Stimulated activated CD4-positive, alpha-beta T cell treated with anti-CD3 and anti-CD28 coated beads, Interleukin-12 subunit alpha, Interleukin-12 subunit beta, amount 100 ng/mL, for 48 hours (primary cell): ENCODE data around the gene NOBOX.
"Not testable (repeated sequence)": the region's sequence is repeated elsewhere in the genome, so short reads cannot be mapped to it uniquely, and the experiment has no call there.

ENCODE experiments used
- DNase-seq, 3 donors: peaks; one replicate each; pipeline ENCODE4 v3.0.0-alpha.2; 2020; ENCODE audit warnings: low read depth in 2 of 3, low spot score in 1 of 3

NOBOX gene

GRCh38 chr7:144403649-144404061 is at the start of gene NOBOX:
Gene NOBOX (minus strand): TSS chr7:144403693.
- DNase-seq: no peak

- DNase-seq: no peak
Observed at GRCh38 chr7:144452064-144452463, 48.6 kb upstream of the NOBOX start.

DNA sequence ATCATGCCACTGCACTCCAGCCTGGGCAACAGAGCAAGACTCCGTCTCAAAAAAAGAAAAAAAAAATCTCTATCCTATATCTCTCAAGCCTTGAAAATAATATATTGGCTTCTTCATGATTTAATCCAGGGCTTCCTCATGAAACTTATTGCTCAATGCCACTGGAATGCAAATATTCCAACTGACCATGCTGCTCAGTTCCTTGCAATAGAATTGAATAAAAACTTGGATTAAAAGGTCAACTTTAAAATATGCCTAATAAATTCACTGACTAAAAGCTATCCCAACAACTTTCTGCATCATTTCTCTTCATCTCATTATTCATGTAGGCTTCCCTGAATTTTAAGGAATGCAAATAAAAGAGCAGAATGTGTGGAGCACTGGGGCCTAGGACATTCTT is 42.1 kb upstream of the NOBOX start:
- no peak for DNase-seq

GRCh38 chr7:144439717-144440205 is 36.3 kb upstream of the NOBOX start:
- DNase-seq: no peak

DNA sequence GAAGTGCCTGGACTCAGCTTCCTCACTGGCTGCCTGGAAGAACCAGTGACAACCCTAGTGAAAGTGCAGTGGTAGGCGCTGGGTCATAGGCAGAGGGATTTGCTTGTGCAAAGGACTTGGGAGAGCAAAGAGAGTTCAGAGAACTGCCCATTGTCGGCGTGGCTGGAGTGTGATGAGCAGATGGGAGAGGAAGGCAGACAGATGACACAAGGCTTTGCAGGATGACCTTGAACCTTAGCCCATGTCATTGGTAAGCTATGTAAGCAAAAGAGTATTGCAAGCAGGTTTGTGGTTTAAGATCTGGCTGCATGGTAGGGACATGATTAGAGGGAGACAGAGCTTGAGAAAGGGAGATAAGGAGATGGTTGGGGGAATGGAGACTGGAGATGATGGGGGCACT is 35.3 kb upstream of the NOBOX start:
- no peak for DNase-seq

GRCh38 chr7:144437370-144438191 is 34.1 kb upstream of the NOBOX start:
- peak; percentile 19 to 62 (median 30) for DNase-seq

- no peak for DNase-seq
Observed at GRCh38 chr7:144436500-144436899, 33.0 kb upstream of the NOBOX start.

DNA sequence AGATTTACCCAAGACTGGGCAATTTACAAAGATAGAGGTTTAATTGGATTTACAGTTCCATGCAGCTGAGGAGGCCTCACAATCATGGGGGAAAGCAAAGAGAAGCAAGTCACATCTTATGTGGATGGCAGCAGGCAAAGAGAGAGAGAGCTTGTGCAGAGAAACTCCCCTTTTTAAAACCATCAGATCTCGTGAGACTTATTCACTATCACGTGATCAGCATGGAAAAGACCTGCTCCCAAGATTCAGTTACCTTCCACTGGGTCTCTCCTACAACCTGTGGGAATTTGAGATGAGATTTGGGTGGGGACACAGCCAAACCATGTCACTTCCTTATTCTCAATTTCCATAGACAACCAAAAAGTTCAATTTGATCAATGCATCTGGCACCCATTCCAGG is 24.9 kb upstream of the NOBOX start:
- no peak for DNase-seq

DNA sequence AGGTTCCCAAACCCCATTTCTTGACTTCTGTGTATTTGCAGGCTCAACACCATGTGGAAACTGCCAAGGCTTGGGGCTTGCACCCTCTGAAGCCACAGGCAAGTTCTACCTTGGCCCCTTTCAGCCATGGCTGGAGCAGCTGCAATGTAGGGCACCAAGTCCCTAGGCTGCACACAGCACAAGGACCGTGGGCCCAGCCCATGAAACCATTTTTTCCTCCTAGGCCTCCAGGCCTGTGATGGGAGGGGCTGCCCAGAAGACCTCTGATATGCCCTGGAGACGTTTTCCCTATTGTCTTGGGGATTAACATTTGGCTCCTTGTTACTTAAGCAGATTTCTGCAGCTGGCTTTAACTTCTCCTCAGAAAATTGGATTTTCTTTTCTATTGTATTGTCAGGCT is 24.0 kb upstream of the NOBOX start:
- DNase-seq: not testable (repeated sequence)

DNA sequence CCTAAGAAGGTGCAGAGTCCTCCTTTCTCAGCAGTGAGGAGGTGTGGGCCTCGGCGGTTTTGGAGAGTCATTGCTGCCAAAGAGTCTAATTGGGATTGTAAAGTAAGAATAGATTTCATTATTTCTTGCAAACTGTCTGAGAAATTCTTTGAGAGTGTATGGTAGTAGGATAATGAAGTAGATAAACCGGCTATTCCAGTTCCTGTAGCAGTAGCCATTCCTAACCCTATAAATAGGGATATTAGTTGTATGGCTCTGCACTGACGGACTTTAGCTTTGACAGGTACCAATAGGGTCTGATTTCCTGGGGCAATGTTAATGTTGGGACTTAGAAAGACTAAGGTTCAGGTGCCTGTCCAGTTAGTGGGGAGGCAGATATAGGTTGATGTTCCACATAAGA is 15.4 kb upstream of the NOBOX start:
- not testable (repeated sequence) for DNase-seq

- DNase-seq: no peak
Observed at GRCh38 chr7:144416341-144416740, 12.8 kb upstream of the NOBOX start.

DNA sequence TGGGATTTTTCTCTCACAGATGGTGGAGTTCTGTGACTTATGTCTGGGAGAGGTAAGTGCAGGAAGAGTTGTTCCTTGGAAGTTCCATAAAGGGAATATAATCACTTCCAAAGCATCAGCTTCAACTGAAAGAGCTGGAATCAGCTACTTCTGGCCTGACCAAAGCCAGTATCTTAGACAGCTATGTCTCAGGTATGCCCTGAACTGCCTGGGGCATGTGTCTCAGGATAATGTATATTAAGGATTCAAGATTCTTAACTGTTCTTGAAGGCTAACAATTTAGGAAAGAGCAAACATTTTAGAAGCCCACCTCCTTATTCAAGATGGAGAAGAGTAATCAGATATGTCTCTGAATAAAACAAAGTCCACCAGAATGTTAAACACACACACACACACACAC is 12.4 kb upstream of the NOBOX start:
- DNase-seq: no peak

DNA sequence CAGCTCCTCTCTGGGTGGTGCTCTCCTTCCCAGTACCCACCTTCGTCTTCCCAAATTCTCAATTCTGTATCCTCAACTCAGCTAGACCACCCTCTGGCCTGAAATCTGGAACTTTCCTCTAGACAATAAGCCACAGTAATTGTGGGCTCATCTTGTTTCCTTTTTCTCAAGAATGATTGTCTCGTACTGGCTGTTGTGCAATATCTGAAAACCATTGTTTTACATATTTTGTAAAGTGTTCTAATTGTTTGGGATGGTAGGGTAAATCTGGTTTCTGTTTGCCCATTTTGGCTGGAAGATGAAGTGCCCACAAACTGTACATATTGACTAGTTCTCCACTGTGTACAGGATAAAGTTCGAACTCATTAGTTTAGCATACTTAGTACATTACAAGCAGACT is 11.3 kb upstream of the NOBOX start:
- DNase-seq: no peak

DNA sequence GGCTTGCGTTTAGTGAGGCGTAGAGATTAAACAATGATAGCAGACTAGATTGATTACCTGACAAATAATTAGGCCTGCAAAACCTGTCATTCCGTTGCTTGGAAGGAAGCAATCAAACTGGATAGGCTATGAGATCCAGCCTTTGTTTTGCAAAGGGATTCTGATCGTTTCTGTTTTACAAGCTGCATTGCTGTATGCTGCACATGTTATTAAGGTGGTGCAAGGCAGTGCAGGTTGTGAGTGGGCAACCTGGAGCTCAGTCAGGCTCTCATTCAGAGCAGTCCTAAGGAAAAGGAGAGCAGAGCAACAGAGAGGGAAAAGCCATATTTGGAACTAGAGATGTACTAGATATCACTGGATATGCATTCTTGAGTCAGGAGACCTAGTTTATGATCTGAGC is 6.9 kb upstream of the NOBOX start:
- no peak for DNase-seq

DNA sequence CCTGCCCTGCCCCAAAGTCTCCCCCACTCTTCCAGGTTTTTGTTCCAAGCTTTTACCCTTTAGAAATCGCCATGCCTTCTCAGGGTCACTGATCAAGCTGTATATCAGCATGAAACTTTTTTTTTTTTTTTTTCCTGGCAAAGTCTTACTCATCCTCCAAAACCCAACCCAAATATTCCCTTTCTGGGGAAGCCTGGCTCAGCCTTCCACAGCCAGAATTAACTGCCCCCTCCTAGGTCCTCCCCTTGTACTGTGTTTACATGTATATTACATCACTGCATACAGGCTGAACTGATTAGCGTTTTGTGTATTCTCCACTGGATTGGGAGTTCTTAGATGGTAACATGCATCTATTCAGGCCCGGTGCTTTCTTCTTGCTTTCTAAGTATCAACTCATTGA is 4.6 kb upstream of the NOBOX start:
- no peak for DNase-seq

GRCh38 chr7:144407266-144407931 is 3.9 kb upstream of the NOBOX start:
- no peak for DNase-seq

GRCh38 chr7:144404946-144405345 is 1.5 kb upstream of the NOBOX start:
- DNase-seq: no peak

DNA sequence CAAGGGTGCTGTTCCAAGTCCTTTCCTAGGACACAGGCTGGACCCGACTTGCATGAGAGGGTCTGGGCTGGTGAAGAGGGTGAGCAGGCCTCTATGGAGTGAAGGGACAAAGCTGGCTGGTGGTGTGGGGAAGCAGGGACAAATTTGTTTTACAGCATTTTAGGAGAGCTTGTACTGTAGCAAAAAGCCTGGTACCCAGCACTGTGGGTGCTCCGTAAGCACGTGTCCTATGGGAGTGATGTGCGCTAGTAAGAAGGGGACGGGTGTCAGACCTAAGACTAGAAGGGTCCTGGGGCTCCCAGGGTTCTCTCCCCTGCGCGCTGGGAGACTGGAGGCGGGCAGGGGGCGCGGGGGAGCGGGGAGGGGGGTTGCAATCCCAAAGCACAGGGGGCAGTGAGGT is 391 bp downstream of the NOBOX start:
- no peak for DNase-seq

- DNase-seq: no peak
Observed at GRCh38 chr7:144401490-144401889, 2.0 kb downstream of the NOBOX start.

- DNase-seq: no peak
Observed at GRCh38 chr7:144399946-144400345, 3.5 kb downstream of the NOBOX start.

- no peak for DNase-seq
Observed at GRCh38 chr7:144398911-144399310, 4.6 kb downstream of the NOBOX start.

- no peak for DNase-seq
Observed at GRCh38 chr7:144398291-144398690, 5.2 kb downstream of the NOBOX start.

GRCh38 chr7:144397086-144397485 is 6.4 kb downstream of the NOBOX start:
- no peak for DNase-seq
